ENCODE measurements around the gene RIC8B. TPM values are rescaled to one million over a fixed set of nuclear protein-coding genes. Genes with fewer than 3 reads are reported as not detected.

The RIC8B gene
- total and polyA plus RNA-seq, 2 of the 13 experiments (the other 11 are each of a cell fraction or from before 2014, with no cell fraction given), result 5.1 to 7.5 TPM

DNA sequence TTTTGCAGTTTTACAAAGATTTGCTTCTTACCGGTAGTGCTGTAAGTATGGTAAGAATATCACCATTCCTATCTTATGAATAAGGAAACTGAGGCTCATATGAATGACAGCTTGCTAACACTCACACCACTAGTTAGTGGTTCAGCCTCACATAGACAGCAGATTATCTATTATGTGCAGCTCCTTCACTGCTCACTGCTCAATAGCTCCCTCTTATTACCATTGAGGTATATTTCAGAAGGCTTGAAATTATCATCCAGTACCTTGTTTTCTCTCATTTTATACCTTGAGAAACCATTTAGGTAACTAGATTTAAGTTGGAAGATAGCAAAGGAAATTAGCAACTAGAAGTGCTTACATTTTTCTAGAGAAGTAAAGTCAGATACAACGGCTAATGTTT lies 15.5 kb downstream of the RIC8B start:
- Histone ChIP-seq H3K4me3 (replicated peaks in 1 of 3; ENCODE audit: insufficient read depth in 1 of 3, low read depth in 2 of 3, low read length in 3 of 3) (no peak overlapping the region), H3K36me3 (replicated peaks in 1 of 2; ENCODE audit: control insufficient read depth in 1 of 2, insufficient read depth in 2 of 2, low read length in 2 of 2) (peaks cover 5 to 16% of the 10 kb centered on the region in 2 experiments; a peak in 4 of 5 replicates), H2AFZ (ENCODE audit: low read length) (no peak overlapping the region), H3K27me3 (ENCODE audit: control insufficient read depth in 1 of 2, insufficient read depth in 2 of 2, low read length in 2 of 2) (no peaks in the 10 kb centered on the region), H3K79me2 (ENCODE audit: insufficient read depth, low read length) (no peaks in the 10 kb centered on the region), H3K4me1 (ENCODE audit: insufficient read depth, low read length) (no peaks in the 10 kb centered on the region), H3K4me2 (ENCODE audit: low read depth, low read length) (no peak overlapping the region), H4K20me1 (ENCODE audit: insufficient read depth, low read length) (no peaks in the 10 kb centered on the region), H3K9me3 (ENCODE audit: low read length) (no peaks in the 10 kb centered on the region), H3K27ac (ENCODE audit: extremely low read length, insufficient read depth, low read length) (no peak overlapping the region), H3K9ac (ENCODE audit: insufficient read depth, low read depth, low read length) (no peak overlapping the region)
- CTCF ChIA-PET (ENCODE audit: low intra/inter-chr PET ratio, low total read pairs), result no interaction called here
- BruUV-seq (replicated peaks), result no TSS peak
- in situ Hi-C loops (cut with HindIII; ENCODE audit: extremely low pct_ligation_motif_present, low pct_unique_long_range_greater_than_20kb), result no loop called here
- intact Hi-C loops (cut with micrococcal nuclease; ENCODE audit: unreplicated experiment), result no loop called here
- TF ChIP-seq, protein P1, sequence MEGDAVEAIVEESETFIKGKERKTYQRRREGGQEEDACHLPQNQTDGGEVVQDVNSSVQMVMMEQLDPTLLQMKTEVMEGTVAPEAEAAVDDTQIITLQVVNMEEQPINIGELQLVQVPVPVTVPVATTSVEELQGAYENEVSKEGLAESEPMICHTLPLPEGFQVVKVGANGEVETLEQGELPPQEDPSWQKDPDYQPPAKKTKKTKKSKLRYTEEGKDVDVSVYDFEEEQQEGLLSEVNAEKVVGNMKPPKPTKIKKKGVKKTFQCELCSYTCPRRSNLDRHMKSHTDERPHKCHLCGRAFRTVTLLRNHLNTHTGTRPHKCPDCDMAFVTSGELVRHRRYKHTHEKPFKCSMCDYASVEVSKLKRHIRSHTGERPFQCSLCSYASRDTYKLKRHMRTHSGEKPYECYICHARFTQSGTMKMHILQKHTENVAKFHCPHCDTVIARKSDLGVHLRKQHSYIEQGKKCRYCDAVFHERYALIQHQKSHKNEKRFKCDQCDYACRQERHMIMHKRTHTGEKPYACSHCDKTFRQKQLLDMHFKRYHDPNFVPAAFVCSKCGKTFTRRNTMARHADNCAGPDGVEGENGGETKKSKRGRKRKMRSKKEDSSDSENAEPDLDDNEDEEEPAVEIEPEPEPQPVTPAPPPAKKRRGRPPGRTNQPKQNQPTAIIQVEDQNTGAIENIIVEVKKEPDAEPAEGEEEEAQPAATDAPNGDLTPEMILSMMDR (CRISPR knock-in tag; IDR thresholded peaks at IDR 0.05), result 0 out of 2 replicates have a peak, but pooled peaks have one; percentile 8
- TF ChIP-seq STAG1 (CRISPR knock-in tag; IDR thresholded peaks at IDR 0.05) (peak; percentile 33; the same call in 1 of the 2 replicates), NBN (conservative IDR thresholded peaks at IDR 0.05) (no peak)
- ATAC-seq (no peak), DNase-seq (ENCODE audit: low spot score) (no peak), FAIRE-seq (peak; percentile 4)
- 85% methylated on average over 2 of the region's 2 CpGs for WGBS (ENCODE audit: low lambda C conversion rate)
- POLR2A ChIA-PET, result no interaction called here

DNA sequence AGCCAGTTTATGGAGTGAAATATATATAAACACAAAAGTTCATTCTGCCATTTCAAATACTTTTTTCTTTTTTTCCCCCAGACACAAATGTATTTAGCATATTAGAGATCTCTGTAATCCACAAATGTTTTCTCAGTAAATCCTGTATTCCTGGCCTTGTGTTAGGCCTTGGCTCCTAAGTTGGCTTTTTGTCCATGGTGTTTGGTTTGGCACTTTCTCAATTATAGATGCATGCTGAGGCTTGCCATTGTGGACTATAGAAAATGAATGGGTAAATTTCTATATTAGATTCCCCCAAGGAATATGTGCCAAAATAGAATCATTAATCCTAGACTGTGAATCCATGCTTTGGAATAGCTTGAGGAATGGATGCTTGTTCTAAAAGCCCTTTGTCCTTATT lies 17.0 kb downstream of the RIC8B start:
- in situ Hi-C loops (cut with HindIII; ENCODE audit: extremely low pct_ligation_motif_present, low pct_unique_long_range_greater_than_20kb) (no loop called here), intact Hi-C loops (cut with micrococcal nuclease; ENCODE audit: unreplicated experiment) (no loop called here)
- Histone ChIP-seq H3K27ac (ENCODE audit: extremely low read length, insufficient read depth, low read length) (no peak overlapping the region), H3K27me3 (ENCODE audit: control insufficient read depth in 1 of 2, insufficient read depth in 2 of 2, low read length in 2 of 2) (no peaks in the 10 kb centered on the region), H2AFZ (ENCODE audit: low read length) (no peak overlapping the region), H3K4me2 (ENCODE audit: low read depth, low read length) (no peak overlapping the region), H3K79me2 (ENCODE audit: insufficient read depth, low read length) (no peaks in the 10 kb centered on the region), H3K9me3 (ENCODE audit: low read length) (no peaks in the 10 kb centered on the region), H4K20me1 (ENCODE audit: insufficient read depth, low read length) (no peaks in the 10 kb centered on the region), H3K36me3 (replicated peaks in 1 of 2; ENCODE audit: control insufficient read depth in 1 of 2, insufficient read depth in 2 of 2, low read length in 2 of 2) (peaks cover 7 to 11% of the 10 kb centered on the region in 2 experiments; a peak in 4 of 5 replicates), H3K4me1 (ENCODE audit: insufficient read depth, low read length) (no peaks in the 10 kb centered on the region), H3K4me3 (replicated peaks in 1 of 3; ENCODE audit: insufficient read depth in 1 of 3, low read depth in 2 of 3, low read length in 3 of 3) (no peak overlapping the region), H3K9ac (ENCODE audit: insufficient read depth, low read depth, low read length) (no peak overlapping the region)
- POLR2A ChIA-PET, result no interaction called here
- ATAC-seq (no peak), DNase-seq (ENCODE audit: low spot score) (no peak), FAIRE-seq (no peak)
- CTCF ChIA-PET (ENCODE audit: low intra/inter-chr PET ratio, low total read pairs), result no interaction called here
- BruUV-seq (replicated peaks), result no TSS peak
- TF ChIP-seq NR2F2 (IDR thresholded peaks at IDR 0.05; ENCODE audit: borderline replicate concordance, low read depth) (no peak), SMAD1 (CRISPR knock-in tag; IDR thresholded peaks at IDR 0.05; ENCODE audit: borderline replicate concordance, low read depth) (no peak), BRD4 (CRISPR knock-in tag; IDR thresholded peaks at IDR 0.05) (no peak), ZNF446 (CRISPR knock-in tag; IDR thresholded peaks at IDR 0.05) (no peak), HOXA7 (CRISPR knock-in tag; IDR thresholded peaks at IDR 0.05) (no peak), SETDB1 (CRISPR knock-in tag; IDR thresholded peaks at IDR 0.05; ENCODE audit: borderline replicate concordance) (no peak), FOXO1 (CRISPR knock-in tag; IDR thresholded peaks at IDR 0.05) (no peak), TCF7 (IDR thresholded peaks at IDR 0.05; ENCODE audit: low read depth) (no peak)
- TF ChIP-seq, protein P2, sequence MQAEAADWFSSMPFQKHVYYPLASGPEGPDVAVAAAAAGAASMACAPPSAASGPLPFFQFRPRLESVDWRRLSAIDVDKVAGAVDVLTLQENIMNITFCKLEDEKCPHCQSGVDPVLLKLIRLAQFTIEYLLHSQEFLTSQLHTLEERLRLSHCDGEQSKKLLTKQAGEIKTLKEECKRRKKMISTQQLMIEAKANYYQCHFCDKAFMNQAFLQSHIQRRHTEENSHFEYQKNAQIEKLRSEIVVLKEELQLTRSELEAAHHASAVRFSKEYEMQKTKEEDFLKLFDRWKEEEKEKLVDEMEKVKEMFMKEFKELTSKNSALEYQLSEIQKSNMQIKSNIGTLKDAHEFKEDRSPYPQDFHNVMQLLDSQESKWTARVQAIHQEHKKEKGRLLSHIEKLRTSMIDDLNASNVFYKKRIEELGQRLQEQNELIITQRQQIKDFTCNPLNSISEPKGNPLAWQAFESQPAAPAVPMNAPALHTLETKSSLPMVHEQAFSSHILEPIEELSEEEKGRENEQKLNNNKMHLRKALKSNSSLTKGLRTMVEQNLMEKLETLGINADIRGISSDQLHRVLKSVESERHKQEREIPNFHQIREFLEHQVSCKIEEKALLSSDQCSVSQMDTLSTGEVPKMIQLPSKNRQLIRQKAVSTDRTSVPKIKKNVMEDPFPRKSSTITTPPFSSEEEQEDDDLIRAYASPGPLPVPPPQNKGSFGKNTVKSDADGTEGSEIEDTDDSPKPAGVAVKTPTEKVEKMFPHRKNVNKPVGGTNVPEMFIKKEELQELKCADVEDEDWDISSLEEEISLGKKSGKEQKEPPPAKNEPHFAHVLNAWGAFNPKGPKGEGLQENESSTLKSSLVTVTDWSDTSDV (CRISPR knock-in tag; IDR thresholded peaks at IDR 0.05), result no peak
- TF ChIP-seq, protein P3, sequence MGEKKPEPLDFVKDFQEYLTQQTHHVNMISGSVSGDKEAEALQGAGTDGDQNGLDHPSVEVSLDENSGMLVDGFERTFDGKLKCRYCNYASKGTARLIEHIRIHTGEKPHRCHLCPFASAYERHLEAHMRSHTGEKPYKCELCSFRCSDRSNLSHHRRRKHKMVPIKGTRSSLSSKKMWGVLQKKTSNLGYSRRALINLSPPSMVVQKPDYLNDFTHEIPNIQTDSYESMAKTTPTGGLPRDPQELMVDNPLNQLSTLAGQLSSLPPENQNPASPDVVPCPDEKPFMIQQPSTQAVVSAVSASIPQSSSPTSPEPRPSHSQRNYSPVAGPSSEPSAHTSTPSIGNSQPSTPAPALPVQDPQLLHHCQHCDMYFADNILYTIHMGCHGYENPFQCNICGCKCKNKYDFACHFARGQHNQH (CRISPR knock-in tag; IDR thresholded peaks at IDR 0.05), result no peak

Measured in HepG2 (cell line).